GM12892 (cell line): ENCODE measurements around the gene ASF1B.

Experiments used
- POLR2A ChIP-seq: IDR thresholded peaks from 2 replicates; pipeline ENCODE4 v1.6.1; 2011; ENCODE audit warnings: low read depth, low read length, control low read depth
- POLR2AphosphoS5 ChIP-seq: IDR thresholded peaks from 2 replicates; pipeline ENCODE4 v1.6.1; 2011; ENCODE audit warnings: low read depth, low read length, control low read depth
- TAF1 ChIP-seq: IDR thresholded peaks from 2 replicates; pipeline ENCODE4 v1.6.1; 2011; ENCODE audit warnings: low read depth, mild to moderate bottlenecking, control low read depth, low read length, borderline replicate concordance

DNA sequence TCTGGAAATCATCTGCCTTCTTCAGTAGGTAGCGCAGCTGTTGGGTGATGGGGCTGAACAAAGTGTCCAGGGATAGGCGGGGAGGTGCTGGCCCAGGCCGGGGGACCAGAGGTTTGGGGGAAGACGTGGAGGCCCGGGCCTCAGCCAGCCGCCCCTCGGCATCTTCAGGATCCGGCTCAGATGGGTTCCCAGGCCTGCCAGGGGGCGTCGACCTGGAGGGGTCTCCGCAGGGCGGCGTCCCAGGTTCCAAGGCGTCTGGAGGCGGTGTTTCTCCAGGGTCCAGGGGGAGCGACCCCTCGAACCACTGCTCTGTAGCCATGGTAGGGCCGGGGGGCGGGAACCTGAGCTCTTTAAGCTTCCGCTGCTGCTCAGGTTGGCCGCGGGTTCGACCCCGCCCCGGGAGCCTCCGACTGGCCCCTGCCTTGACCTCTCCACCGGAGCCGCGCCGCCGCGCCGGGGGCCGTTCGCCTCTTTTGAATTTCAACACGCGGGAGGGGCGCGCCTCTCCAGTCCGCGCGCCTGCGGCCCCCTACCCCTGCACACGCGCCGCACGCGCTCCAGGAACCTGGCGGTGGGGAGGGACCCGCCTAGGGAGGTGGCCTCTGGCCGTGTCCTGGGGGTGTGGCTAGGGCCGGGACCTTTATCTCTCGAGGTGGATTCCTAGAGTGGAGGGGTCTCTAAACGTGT is 50.9 kb downstream of the ASF1B start, which contains the start of gene C19orf67:
- TF ChIP-seq POLR2A: no peak
- TF ChIP-seq TAF1: no peak
- TF ChIP-seq POLR2AphosphoS5: no peak
